Measurements from ENCODE around the gene SP110.

SP110 gene

DNA sequence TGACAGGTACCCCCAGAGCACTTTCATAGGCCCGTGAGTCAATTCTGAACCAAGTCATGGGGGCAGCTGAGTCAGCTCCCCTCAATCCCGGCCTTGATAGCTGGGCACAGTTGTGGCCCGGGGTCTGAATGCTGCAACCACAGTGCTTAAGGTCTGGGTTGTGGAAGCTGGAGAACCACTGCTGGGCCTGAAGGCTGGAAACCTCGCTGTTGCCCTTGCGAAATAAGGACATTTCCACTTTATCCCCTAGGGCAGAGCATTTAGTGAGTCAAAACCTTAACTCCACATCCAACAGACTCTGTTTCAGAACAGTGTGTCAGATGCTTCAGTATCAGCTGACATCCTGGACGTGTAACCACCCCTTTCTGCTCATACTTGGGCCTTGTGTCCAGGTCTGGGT lies 58.6 kb downstream of the SP110 start:
- no peaks in the 10 kb centered on the region for H3K27me3 ChIP-seq (ENCODE audit: insufficient read depth, low read length, poor library complexity)
- H3K36me3 ChIP-seq (ENCODE audit: insufficient read depth, low read length), result no peaks in the 10 kb centered on the region; the same call in 1 of the 2 replicates
- H3K9me3 ChIP-seq (ENCODE audit: insufficient read depth, low read length, severe bottlenecking), result no peaks in the 10 kb centered on the region
- TF ChIP-seq, protein P1, sequence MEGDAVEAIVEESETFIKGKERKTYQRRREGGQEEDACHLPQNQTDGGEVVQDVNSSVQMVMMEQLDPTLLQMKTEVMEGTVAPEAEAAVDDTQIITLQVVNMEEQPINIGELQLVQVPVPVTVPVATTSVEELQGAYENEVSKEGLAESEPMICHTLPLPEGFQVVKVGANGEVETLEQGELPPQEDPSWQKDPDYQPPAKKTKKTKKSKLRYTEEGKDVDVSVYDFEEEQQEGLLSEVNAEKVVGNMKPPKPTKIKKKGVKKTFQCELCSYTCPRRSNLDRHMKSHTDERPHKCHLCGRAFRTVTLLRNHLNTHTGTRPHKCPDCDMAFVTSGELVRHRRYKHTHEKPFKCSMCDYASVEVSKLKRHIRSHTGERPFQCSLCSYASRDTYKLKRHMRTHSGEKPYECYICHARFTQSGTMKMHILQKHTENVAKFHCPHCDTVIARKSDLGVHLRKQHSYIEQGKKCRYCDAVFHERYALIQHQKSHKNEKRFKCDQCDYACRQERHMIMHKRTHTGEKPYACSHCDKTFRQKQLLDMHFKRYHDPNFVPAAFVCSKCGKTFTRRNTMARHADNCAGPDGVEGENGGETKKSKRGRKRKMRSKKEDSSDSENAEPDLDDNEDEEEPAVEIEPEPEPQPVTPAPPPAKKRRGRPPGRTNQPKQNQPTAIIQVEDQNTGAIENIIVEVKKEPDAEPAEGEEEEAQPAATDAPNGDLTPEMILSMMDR (IDR thresholded peaks at IDR 0.05; ENCODE audit: borderline replicate concordance, extremely low read depth, low read length, poor library complexity, severe bottlenecking), result no peak
- no peak for TF ChIP-seq EZH2 (IDR thresholded peaks at IDR 0.05; ENCODE audit: borderline replicate concordance, low read depth, low read length, severe bottlenecking)
- H3K9ac ChIP-seq (ENCODE audit: low read depth, low read length), result no peak overlapping the region
- H3K4me2 ChIP-seq (ENCODE audit: insufficient read depth, low read length), result no peak overlapping the region
- no peaks in the 10 kb centered on the region for H4K20me1 ChIP-seq (ENCODE audit: insufficient read depth, low read length)
- DNase-seq (no peak), ATAC-seq (ENCODE audit: insufficient read depth, low read depth) (no peak)
- no peaks in the 10 kb centered on the region for H3K4me1 ChIP-seq (ENCODE audit: insufficient read depth, low read length)
- H3K4me3 ChIP-seq (ENCODE audit: low read depth in 1 of 2, low read length in 2 of 2), result no peak overlapping the region
- no peak overlapping the region for H3K27ac ChIP-seq (ENCODE audit: low read length)
- H3K79me2 ChIP-seq (ENCODE audit: insufficient read depth, low read length), result no peaks in the 10 kb centered on the region
- no peak overlapping the region for H2AFZ ChIP-seq (ENCODE audit: low read depth, low read length)

DNA sequence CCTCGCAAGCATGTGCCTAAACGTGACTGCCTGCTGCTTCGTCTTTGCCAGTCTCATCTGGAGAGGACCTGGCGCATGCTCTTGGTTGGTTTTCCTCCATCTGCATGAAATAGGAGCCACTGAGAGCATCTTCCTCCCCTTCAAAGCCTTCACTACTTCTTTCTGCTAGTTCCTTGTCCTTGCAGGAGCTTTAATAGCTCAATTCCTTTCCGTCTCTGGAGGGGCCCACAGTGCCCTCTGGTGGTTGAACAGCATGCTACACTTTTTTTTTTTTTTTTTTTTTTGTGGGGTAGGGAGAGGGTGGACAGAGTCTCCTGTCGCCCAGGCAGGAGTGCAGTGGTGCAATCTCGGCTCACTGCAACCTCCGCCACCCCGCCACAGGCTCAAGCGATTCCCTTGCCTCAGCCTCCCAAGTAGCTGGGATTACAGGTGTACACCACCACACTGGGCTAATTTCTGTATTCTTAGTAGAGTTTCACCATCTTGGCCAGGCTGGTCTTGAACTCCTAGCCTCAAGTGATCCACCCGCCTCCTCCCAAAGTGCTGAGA lies 59.6 kb downstream of the SP110 start:
- no peak overlapping the region for H3K4me3 ChIP-seq (ENCODE audit: low read depth in 1 of 2, low read length in 2 of 2)
- ATAC-seq (ENCODE audit: insufficient read depth, low read depth) (peak; percentile 58), DNase-seq (peak; percentile 62)
- no peak overlapping the region for H2AFZ ChIP-seq (ENCODE audit: low read depth, low read length)
- no peak for TF ChIP-seq EZH2 (IDR thresholded peaks at IDR 0.05; ENCODE audit: borderline replicate concordance, low read depth, low read length, severe bottlenecking)
- TF ChIP-seq, protein P1 (IDR thresholded peaks at IDR 0.05; ENCODE audit: borderline replicate concordance, extremely low read depth, low read length, poor library complexity, severe bottlenecking), result peak; percentile 81
- H3K9me3 ChIP-seq (ENCODE audit: insufficient read depth, low read length, severe bottlenecking), result no peaks in the 10 kb centered on the region
- no peaks in the 10 kb centered on the region; the same call in 1 of the 2 replicates for H3K36me3 ChIP-seq (ENCODE audit: insufficient read depth, low read length)
- no peaks in the 10 kb centered on the region for H3K79me2 ChIP-seq (ENCODE audit: insufficient read depth, low read length)
- H3K27ac ChIP-seq (ENCODE audit: low read length), result no peak overlapping the region
- no peak overlapping the region for H3K9ac ChIP-seq (ENCODE audit: low read depth, low read length)
- H3K4me1 ChIP-seq (ENCODE audit: insufficient read depth, low read length), result no peaks in the 10 kb centered on the region
- H4K20me1 ChIP-seq (ENCODE audit: insufficient read depth, low read length), result no peaks in the 10 kb centered on the region
- H3K27me3 ChIP-seq (ENCODE audit: insufficient read depth, low read length, poor library complexity), result no peaks in the 10 kb centered on the region
- H3K4me2 ChIP-seq (ENCODE audit: insufficient read depth, low read length), result no peak overlapping the region

DNA sequence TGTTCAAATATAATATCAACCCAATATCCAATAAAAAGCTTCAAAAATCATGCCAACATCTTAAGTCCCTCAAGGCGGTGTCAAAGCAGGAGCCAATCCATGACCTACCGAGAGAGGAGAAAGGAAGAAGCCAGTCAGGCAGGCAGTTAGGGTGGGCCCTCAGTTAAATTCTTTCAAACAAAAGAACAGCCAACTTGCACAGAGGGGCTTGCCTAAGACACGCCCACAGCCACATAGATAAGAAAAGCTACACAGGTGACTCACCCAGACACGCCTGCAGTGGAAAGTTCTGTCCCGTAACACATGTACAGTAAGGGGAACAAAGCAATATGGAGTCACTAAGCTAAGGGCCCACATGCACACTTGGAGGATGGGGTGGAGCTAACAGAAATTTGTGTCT lies 61.3 kb downstream of the SP110 start:
- Histone ChIP-seq H3K36me3 (ENCODE audit: insufficient read depth, low read length) (no peaks in the 10 kb centered on the region), H3K27ac (ENCODE audit: low read length) (no peak overlapping the region), H3K79me2 (ENCODE audit: insufficient read depth, low read length) (no peaks in the 10 kb centered on the region), H3K9ac (ENCODE audit: low read depth, low read length) (no peak overlapping the region), H4K20me1 (ENCODE audit: insufficient read depth, low read length) (no peaks in the 10 kb centered on the region), H3K4me1 (ENCODE audit: insufficient read depth, low read length) (no peaks in the 10 kb centered on the region), H3K9me3 (ENCODE audit: insufficient read depth, low read length, severe bottlenecking) (no peaks in the 10 kb centered on the region), H3K4me3 (ENCODE audit: low read depth in 1 of 2, low read length in 2 of 2) (no peak overlapping the region), H3K4me2 (ENCODE audit: insufficient read depth, low read length) (no peak overlapping the region), H3K27me3 (ENCODE audit: insufficient read depth, low read length, poor library complexity) (no peaks in the 10 kb centered on the region), H2AFZ (ENCODE audit: low read depth, low read length) (no peak overlapping the region)
- ATAC-seq (ENCODE audit: insufficient read depth, low read depth), result no peak
- TF ChIP-seq EZH2 (IDR thresholded peaks at IDR 0.05; ENCODE audit: borderline replicate concordance, low read depth, low read length, severe bottlenecking), result no peak
- TF ChIP-seq, protein P1 (IDR thresholded peaks at IDR 0.05; ENCODE audit: borderline replicate concordance, extremely low read depth, low read length, poor library complexity, severe bottlenecking), result no peak
- DNase-seq, result no peak
